Islet precursor cell (in vitro differentiated cells): ENCODE measurements around the gene SLC2A9.

Experiments
- DNase-seq: peaks from one replicate; pipeline ENCODE4 v3.0.0-alpha.2; 2018

Gene SLC2A9

GRCh38 chr4:10018818-10019461, 2.4 kb downstream of the SLC2A9 start:
- peak; percentile 96 for DNase-seq

GRCh38 chr4:10017037-10017893, 4.0 kb downstream of the SLC2A9 start:
- DNase-seq: no peak

- DNase-seq: no peak
These were observed 5.1 kb downstream of the SLC2A9 start for GRCh38 chr4:10016169-10016568.

DNA sequence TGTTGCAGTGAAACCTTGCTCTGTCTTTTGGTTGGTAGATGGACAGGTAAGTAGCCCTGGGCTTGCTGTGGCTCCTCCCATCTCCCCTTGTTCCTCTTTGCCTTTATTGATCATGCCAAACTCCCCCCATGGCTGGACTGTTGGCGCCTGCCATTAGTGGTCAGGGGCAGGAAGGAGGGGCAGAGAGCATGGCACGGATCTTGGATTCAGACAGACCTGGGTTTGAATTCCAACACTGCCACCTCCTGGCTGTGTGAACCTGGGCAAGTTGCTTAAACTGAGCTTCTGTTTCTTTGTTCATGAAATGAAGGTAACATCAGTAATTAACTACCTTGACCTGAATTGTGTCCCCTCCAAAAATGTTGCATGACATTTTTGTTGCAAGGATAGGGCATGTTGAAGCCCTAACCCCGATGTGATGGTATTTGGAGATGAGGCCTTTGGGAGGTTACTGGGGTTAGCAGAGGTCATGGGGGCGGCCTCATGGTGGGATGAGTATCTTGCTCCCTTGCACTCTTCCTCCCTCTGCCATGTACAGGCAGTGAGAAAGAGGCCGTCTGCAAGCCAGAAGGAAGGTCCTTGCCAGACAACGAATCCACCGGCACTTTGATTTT, 6.0 kb downstream of the SLC2A9 start:
- DNase-seq: peak; percentile 82

- DNase-seq: peak; percentile 86
These were observed 7.6 kb downstream of the SLC2A9 start for GRCh38 chr4:10013722-10014121.

GRCh38 chr4:10011885-10012284, 9.4 kb downstream of the SLC2A9 start:
- DNase-seq: no peak

DNA sequence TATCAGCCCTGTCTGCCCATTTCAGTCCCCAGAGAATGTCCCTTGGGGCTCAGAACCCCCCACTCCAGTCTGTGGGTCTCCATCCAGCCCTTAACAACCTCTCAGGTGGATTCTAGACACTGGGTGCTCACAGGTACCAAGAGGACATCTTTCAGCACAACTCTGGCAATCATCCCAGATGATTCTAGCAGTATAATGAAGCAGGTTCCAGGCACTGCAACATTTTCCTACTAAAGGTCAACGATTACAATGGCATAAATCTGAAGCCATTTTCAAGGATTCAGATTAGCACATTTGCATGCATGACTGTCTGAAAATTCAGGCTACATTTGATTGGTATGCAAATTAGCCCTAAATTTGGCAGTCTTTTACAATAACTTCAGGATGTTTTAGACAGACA, 10.0 kb downstream of the SLC2A9 start:
- DNase-seq: no peak

DNA sequence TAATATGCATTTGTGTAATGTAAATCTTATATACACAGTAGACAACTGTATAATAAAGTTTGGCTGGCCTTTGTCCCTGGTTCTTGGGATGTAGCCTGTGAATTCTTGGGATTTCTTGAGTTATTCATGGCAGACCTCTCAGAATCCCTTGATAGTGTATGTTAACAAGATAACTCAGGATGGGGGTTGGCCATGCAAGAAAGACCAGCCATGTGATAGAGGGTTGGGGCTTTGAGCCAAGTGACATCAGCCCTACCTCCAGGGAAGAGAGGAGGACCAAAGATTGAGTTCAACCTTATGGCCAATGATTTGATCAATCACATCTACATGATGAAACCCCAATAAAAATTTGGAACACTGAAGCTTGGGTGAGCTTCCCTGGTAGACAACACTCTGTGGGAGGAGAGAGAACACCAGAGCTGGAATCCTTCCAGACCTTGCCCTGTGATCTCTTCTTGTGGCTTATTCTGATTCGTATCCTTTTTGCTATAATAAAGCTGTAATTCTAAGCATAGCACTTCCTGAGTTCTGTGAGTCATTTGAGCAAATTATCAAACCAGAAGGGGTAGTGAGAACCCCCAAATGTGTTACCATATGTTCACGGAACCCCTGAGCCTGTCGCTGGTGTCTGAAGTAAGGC, 11.3 kb downstream of the SLC2A9 start:
- no peak for DNase-seq

GRCh38 chr4:10008609-10009005, 12.7 kb downstream of the SLC2A9 start:
- DNase-seq: no peak

- no peak for DNase-seq
These were observed 13.3 kb downstream of the SLC2A9 start for GRCh38 chr4:10007793-10008608.

GRCh38 chr4:10007436-10007740, 13.9 kb downstream of the SLC2A9 start:
- DNase-seq: no peak

GRCh38 chr4:10006601-10007435, 14.5 kb downstream of the SLC2A9 start:
- DNase-seq: peak; percentile 80

- DNase-seq: no peak
These were observed 15.1 kb downstream of the SLC2A9 start for GRCh38 chr4:10006231-10006600.

DNA sequence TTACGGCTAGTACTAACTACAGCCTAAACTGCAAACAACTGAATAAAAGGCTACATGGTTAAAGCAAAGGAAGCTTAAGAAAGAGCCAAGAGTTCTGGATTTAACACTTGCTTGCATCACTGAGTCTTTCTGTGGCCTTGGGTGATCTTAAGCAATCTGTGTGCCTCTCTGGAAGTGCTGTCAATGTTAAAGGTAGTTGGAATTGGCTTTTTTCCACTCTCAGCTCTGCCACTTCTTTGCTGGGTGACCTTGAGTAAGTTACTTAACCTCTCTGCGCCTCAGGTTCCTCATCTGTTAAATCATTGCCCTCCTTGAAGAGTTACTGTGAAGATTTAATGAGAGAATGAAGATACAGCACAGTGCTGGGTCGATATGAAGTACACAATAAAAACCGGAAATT, 15.7 kb downstream of the SLC2A9 start:
- DNase-seq: no peak

GRCh38 chr4:10003666-10004065, 17.6 kb downstream of the SLC2A9 start:
- no peak for DNase-seq

- no peak for DNase-seq
These were observed 19.0 kb downstream of the SLC2A9 start for GRCh38 chr4:10002278-10002677.

DNA sequence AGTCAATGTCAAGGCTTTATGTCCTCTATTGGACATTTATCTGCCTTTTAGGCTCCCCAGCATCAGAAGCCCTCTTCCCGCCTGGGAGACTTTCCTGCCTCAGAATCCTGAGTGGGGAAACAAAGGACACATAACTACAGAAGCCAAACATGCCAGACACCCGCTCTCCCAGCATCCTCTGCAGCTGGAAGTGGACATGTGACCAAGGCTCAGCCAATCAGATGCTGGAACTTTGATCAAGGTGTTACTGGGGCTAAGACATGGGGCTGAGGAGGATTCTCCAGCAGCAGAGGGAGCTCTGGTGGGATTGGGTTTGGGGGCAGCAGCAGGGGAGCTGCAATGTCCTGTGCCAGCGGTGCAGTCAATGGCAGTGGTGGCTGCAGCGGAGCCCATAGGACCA, 19.5 kb downstream of the SLC2A9 start:
- DNase-seq: no peak

GRCh38 chr4:9999956-10000561, 21.2 kb downstream of the SLC2A9 start:
- DNase-seq: no peak

GRCh38 chr4:9997886-9998285, 23.4 kb downstream of the SLC2A9 start:
- no peak for DNase-seq

DNA sequence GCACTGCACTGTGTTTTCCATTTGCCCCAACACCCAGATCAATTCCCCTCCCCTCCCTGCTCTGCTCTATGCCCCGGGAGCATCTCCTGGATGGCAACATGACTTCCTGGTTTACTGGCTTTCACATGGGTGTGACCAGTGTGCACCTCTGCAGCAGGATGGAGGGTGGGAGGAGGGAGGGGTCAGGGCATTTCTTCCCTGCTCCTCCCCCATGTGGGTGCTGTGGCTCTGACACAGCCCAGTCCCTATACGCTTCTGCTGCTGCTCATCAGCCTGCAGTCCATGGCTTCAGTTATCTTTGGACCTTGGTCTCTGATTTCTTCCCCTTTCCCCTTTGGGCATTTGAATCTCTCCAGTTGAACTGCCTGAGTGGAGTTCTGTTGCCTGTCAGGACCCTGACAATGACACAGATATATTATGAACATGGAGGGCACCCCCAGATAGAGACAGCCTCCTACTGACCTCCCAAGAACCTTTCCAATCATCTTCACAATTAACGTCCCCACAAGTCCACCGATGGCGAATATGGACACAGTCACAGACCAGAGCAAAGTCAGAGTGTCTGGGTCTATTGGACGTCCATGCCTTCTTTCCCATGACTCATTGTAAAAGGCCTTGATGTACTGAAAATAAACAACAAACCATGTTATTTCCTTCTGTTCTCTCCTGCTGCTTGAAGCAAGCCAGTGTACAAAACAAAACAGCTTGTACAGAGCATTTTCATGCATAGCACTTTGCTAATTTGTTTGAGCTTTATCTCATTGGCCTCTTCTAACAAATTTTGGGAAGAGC, 24.8 kb downstream of the SLC2A9 start:
- DNase-seq: peak; percentile 24
